GM21723 (cell line): Measurements from ENCODE around the gene FAM114A2.
A peak's percentile ranks its signal among the peaks of the same experiment; 100 is the strongest.
"Not testable (repeated sequence)": the region's sequence is repeated elsewhere in the genome, so short reads cannot be mapped to it uniquely, and the experiment has no call there.

Experiments
- ATAC-seq: cut with Tn5 transposase; IDR thresholded peaks from one replicate; pipeline ENCODE4 v1.9.1; 2021; ENCODE audit warnings: mild to moderate bottlenecking, moderate library complexity; ENCODE audit not compliant: unreplicated experiment

FAM114A2 gene

GRCh38 chr5:154049636-154050035 is 10.9 kb upstream of the FAM114A2 start:
- no peak for ATAC-seq

DNA sequence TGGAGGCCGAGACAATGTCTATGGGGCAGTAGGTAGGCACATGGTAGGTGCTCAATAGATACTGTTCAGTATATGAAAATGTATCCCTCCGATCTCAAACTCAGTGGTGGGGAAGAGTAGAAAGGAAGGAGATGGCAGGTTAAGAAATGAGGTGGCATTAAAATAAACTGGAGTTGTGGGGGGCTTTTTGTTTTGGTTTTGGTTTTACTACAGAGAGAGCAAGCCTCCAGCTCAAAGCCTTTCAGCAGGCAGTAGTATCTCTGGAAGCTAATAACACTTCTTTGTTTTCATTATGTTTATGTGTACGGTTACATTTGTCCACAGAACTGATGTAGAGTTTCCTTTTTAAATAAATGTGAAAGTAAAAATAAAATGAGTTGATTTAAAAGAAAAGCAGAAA is 8.6 kb upstream of the FAM114A2 start:
- peak; percentile 51 for ATAC-seq

DNA sequence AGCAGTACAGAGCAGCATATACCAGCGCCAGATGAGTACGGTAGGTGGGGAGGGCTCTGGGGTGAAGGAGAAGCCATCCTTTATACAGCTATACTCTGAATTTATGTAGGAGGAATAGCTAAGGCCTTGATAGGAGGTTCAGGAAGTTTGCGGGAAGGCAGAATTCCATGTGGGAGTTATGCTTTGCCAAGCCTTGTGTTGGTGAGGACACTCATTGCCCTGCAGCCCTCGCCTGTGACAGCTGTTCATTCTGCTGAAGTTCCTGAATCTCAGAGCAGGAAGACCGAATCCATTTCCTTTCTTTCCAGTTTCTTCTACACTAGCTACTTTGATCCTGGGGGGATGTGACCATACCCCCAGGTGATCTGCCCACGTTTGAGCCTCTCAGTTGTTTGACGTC is 7.8 kb upstream of the FAM114A2 start:
- ATAC-seq, result no peak

GRCh38 chr5:154044581-154044980 is 5.9 kb upstream of the FAM114A2 start:
- no peak for ATAC-seq

- no peak for ATAC-seq
Observed at GRCh38 chr5:154044099-154044498, 5.4 kb upstream of the FAM114A2 start.

DNA sequence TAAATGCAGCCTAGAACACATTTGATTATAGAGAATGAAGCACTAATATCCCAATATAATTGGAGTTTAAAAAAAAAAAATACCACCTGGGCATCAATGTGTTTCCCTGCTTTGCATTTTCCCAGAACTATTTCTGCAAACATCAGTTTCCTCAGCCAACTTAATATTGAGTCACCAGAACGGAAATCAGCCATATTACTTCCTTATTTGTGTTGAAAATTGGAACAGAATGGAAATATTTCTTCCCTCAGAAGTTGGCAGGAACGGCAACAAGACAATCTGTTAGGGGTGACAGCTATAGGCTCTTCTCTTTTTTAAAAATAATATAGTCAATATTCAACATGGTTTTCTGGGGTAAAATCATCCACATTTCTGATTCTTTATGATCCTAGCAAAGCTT is 4.1 kb upstream of the FAM114A2 start:
- ATAC-seq, result no peak

- no peak for ATAC-seq
Observed at GRCh38 chr5:154039458-154039829, 734 bp upstream of the FAM114A2 start.

- peak; percentile 63 for ATAC-seq
Observed at GRCh38 chr5:154038261-154038706, 426 bp downstream of the FAM114A2 start.

GRCh38 chr5:154034944-154035343 is 3.8 kb downstream of the FAM114A2 start:
- ATAC-seq, result no peak

- no peak for ATAC-seq
Observed at GRCh38 chr5:154031937-154032489, 6.7 kb downstream of the FAM114A2 start.

DNA sequence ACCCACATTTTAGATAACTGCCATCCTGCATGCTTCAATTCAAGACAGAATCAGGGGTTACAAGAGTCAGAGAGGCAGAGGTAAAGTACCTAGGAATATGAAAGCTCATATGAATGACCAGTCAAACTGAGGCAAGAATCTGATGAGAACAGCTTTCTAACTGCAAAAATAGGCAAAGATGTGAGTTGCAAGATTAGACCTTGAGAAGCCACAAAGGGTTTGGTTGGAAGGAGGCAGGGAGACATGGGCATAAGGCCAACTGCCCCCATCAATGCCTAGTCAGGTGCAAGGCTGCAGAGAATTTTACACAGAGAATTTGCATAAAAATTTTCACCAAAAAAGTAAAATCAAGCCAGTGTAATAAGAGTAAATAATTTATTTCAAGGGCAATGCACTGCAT is 12.8 kb downstream of the FAM114A2 start:
- no peak for ATAC-seq

DNA sequence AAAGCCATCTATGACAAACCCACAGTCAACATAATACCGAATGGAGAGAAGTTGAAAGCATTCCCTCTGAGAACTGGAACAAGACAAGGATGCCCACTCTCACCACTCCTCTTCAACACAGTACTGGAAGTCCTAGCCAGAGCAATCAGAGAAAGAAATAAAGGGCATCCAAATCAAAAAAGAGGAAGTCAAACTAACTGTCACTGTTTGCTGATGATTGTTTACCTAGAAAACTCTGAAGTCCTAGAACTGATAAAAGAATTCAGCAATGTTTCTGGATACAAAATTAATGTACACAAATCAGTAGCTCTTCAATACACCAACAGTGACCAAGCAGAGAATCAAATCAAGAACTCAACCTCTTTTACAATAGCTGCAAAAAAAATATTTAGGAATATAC is 19.8 kb downstream of the FAM114A2 start:
- ATAC-seq, result not testable (repeated sequence)

- ATAC-seq, result no peak
Observed at GRCh38 chr5:154015071-154015693, 23.5 kb downstream of the FAM114A2 start.

GRCh38 chr5:154010660-154011059 is 28.1 kb downstream of the FAM114A2 start:
- no peak for ATAC-seq

DNA sequence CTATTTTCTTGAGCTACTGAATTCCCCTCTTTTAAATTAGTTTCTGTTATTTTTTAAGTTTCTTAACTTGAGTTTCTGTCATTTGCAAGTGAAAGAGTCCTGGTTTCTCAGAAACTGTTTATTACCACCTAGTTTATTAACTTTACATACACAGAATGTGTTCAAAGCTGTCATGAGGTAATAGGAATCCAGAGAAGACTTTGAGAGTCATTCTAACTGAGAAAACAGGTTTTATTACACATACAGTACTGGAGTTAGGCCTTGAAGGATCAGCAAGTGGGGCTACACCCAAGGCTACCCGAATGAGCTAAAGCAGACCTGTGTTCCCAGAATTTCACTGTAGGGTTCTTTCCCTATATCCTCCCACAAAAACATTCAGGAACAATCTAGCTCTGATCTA is 33.1 kb downstream of the FAM114A2 start:
- ATAC-seq, result no peak

DNA sequence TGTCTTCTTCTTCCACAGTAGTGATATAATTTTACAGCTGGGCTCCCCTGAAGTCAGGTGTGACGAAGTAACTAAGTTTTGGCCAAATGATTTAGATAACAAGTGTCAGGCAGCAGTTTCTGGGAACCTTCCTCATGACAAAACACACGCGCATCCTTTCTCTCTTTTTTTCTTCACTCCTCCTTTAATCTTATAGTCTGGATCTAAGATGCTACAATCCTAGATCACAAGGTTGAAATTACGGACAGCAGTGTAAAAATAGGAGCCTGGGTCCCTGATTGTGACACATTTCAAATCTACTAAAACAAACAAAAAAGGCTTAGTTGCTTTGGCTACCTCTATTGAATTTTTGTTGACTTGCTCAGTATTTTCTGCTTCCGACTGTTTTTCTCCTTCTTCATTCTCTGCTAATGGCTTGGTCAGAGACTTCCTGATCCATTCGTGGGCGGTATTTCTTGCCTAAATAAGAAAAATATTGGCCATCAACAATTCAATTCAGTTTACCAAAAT is 36.1 kb downstream of the FAM114A2 start:
- no peak for ATAC-seq

DNA sequence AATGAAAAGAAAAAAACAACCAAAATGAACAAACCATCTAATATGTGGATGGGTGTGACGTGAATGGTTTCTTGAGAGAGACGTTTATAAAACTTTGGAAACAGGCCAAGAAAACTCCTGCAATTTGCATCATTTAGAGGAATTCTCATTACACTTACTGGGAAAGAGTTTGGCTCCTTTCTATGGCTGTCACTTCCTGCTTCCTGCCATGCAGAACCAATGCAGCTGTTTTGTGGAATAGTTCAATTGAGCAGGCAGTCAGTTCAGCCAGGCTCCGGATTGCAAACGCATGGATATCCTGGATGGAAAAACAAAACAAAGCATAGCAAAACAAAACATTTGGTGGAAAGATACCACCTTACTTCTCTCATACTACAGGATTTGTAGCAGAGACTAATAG is 36.6 kb downstream of the FAM114A2 start:
- ATAC-seq, result no peak

- ATAC-seq, result no peak
Observed at GRCh38 chr5:154000703-154001102, 38.0 kb downstream of the FAM114A2 start.

- ATAC-seq, result no peak
Observed at GRCh38 chr5:153999995-154000394, 38.7 kb downstream of the FAM114A2 start.

DNA sequence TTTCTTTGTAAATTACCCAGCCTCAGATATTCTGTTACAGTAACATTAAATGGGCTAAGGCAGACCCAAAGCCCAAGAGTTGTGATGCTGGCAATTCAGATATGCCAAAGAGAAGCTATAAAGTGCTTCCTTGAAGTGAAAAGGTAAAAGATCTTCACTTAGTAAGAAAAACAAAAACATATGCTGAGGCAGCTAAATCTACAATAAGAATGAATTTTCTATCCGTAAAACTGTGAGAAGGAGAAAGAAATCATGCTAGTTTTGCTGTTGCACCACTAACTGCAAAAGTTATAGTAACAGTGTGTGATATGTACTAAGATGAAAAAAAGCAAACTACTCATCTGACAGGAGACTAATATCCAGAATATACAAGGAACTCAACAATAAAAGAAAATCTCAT is 39.9 kb downstream of the FAM114A2 start:
- ATAC-seq, result no peak

DNA sequence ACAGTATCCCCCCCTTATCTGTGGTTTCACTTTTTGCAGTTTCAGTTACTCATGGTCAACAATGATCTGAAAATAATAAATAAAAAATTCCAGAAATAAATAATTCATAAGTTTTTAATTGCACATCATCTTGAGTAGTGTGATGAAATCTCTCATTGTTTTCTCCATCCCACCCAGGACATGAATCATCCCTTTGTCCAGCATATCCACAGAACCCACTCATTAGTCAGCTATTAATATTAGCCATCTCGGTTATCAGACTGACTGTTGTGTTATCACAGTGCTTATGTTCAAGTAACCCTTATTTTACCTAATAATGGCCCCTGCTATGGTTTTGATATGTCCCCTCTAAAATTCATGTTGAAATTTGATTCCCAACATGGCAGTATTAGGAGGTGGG is 40.7 kb downstream of the FAM114A2 start:
- ATAC-seq, result no peak

- no peak for ATAC-seq
Observed at GRCh38 chr5:153991168-153991567, 47.5 kb downstream of the FAM114A2 start.

DNA sequence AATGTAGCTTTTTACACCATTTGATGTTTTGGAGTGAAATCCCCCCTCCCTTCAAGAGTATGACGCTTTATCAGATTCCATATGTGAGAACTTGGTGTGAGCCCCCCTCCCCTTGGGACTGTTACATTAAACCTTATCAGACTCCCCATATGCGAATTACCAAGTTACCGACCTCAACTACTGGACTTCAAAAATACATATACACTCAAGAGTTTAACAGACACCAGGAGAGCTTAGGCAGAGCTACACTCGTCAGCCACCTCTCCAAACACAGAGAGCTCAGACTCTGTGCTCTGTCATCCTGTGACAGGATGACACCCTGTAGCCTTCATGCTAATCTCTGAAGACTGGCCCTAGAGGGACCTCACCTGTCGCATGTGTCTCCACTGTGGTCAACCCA is 50.2 kb downstream of the FAM114A2 start:
- no peak for ATAC-seq
